Glomerular visceral epithelial cell (primary cell): Measurements from ENCODE around the gene EPHB4.
"Not testable (repeated sequence)": the region's sequence is repeated elsewhere in the genome, so short reads cannot be mapped to it uniquely, and the experiment has no call there.

ENCODE experiments used
- DNase-seq: peaks from one replicate; pipeline ENCODE4 v3.0.0-alpha.2; 2016; ENCODE audit errors: extremely low spot score

Gene EPHB4

DNA sequence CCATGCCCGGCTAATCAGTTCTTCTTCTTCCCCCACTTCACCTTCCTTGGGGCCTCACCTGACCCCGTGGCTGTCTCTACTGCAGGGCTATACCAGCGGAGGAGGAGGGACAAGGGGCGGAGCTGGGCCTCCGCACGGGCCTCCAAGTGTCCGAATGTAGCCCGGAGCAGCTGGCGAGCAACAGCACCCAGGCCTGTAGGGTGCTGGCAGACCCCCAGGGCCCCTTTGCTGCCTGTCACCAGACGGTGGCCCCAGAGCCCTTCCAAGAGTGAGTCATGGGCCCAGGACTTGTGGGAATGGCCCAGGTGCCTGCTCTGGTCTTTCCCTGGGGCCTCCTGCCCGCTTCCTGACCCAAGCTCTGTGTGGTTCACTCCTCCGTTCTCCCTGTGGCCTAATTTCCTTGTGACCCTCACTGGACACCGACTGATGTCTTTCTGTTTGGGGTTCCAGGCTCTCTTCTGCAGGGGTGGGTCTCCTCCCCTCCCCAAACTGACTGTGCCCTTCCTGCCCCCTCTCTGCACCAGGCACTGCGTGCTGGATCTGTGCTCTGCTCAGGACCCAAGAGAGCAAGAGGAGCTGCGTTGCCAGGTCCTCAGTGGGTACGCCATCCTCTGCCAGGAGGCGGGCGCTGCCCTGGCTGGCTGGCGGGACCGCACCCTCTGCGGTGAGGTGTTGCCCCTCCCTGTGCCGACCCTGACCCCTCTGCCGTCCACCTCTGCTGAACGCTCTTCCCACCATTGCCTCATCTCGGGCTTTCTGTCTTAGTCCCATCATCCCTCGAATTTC is 35.2 kb downstream of the EPHB4 start:
- DNase-seq = no peak

DNA sequence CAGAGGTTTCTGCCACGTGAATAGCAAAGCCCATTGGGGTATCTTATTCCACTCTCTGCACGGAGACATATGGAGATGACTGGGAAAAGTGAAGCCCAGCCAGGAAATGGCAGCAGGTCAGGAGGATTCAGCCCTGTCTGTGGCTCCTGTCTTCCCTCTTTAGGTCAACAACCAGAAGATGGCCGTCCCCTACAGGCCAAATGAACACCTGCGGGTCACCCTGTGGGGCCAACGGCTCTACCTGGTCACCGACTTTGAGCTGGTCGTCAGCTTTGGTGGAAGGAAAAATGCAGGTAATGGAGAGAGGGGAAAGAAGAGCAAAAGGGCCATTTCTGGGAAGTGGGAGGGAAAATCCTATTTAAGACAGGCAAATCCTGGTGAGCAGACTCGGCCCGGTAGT is 38.3 kb downstream of the EPHB4 start:
- no peak for DNase-seq

DNA sequence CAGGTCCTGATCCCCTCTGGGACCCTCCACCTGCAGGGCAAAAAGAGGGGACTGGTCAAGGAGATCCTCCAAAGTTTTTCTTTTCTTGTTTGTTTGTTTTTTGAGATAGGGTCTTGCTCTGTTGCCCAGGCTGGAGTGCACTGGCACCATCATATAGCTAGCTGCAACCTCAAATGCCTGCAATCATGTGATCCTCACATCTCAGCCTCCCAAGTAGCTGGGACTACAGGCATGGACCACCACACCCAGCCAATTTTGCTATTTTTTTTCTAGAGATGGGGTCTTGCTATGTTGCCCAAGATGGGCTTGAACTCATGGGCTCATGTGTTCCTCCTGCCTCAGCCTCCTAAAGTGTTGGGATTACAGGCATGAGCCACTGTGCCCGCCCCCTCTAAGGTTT is 41.0 kb downstream of the EPHB4 start:
- DNase-seq = no peak

DNA sequence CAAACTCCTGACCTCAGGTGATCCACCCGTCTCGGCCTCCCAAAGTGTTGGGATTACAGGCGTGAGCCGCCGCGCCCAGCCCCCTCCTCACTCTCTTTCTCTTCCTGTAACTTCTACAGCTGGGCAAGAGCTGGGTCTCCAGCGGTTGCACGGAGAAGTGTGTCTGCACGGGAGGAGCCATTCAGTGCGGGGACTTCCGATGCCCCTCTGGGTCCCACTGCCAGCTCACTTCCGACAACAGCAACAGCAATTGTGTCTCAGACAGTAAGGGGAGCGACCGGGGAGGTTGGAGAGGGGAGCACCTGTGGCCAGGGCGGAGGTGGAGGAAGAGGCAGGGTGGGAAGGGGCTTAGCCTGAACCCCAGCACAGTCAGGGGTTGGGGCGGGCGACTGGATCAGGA is 41.4 kb downstream of the EPHB4 start:
- DNase-seq = no peak

DNA sequence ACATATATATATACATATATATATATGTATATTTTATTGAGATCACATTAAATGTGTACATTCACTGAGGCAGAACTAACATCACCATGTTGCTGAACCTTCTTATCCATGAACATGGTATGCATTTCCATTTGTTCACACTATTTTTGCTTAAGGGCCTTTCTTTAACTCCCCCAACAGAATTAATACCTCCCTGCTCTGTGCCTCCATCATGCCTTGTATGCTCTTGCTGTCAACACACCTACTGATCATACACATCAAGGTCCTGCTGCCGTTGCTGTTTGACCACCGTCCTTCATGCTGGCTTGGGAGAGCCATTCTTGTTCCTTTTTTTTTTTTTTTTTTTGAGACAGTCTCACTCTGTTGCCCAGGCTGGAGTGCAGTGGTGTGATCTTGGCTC is 43.5 kb downstream of the EPHB4 start:
- no peak for DNase-seq

DNA sequence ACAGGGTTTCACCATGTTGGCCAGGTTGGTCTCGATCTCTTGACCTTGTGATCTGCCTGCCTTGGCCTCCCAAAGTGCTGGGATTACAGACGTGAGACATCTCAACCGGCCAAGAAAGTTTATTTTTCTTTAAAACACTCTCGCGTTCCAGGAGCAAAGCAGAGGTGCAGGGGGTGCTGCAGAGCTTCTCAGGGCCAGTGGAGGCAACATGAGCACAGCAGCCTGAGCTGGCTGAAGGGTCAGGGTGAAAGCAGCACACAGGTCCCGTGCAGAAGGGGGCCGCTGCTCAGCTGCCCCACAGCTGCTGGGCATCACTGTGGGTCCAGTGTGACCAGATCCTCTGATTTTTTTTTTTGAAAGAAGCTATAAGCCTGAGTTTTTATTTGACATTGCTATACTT is 46.1 kb downstream of the EPHB4 start:
- DNase-seq = no peak

DNA sequence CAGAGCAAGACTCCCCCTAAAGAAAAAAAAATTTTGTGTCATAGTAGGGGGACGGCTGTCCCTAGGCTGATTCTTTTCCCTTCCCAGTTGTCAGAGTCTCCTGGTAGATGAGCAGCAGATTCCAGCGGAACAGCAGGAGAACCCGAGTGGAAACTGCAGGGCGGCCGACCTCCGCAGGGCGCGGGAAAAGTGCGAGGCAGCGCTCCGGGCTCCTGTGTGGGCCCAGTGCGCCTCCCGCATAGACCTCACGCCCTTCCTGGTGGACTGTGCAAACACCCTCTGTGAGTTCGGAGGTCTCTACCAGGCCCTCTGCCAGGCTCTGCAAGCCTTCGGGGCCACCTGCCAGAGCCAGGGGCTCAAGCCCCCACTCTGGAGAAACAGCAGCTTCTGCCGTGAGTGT is 48.0 kb downstream of the EPHB4 start:
- DNase-seq = no peak

DNA sequence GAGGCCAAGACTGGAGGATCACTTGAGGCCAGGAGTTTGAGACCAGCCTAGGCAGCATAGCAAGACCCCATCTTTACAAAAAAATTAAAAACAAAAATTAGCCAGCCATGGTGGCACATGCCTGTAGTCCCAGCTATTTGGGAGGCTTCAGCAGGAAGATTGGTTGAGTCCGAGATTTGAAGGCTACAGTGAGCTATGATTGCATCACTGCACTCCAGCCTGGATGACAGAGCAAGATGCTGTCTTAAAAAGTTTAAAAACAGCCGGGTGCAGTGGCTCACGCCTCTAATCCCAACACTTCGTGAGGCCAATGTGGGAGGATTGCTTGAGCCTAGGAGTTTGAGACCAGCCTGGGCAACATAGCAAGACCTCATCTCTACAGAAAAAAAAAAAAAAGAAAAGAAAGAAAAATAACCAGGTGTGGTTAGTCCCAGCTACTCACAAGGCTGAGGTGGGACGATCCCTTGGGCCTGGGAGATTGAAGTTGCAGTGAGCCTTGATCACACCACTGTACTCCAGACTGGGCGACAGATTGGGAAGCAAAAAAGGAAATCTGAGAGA is 49.2 kb downstream of the EPHB4 start:
- DNase-seq = no peak

DNA sequence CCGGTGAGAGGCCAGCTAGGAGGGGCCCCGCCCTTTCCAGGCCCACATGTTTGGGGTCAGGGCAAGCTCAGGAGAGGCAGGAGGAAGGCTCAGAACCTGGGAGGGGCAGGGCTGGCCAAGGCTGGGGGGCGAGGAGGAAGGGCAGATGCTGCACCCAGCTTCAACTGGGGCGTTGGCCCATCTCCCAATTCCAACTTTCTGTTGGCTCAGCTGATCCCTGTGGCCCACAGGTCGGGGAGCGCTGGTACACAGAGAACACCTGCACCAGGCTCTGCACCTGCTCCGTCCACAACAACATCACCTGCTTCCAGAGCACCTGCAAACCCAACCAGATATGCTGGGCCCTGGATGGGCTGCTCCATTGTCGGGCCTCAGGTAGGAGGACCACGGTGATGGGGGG is 53.8 kb downstream of the EPHB4 start:
- DNase-seq = no peak

DNA sequence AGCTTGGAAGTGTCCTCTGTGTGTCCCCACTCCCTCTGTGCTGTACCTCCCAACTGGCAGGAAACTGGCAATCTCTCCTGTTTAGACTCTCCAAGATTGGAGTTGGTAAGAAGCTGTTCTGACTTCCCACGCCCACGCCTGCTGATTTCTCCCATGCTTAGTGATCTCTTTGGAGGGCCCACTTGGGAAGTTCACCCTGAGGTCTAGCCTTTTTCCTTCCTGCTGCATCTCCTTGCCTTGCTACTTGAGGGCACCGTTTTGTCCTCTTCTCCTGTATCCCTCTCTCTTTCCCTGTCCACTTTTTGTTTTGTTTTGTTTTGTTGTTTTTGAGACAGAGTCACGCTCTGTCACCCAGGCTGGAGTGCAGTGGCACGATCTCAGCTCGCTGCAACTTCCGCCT is 58.5 kb downstream of the EPHB4 start:
- no peak for DNase-seq

DNA sequence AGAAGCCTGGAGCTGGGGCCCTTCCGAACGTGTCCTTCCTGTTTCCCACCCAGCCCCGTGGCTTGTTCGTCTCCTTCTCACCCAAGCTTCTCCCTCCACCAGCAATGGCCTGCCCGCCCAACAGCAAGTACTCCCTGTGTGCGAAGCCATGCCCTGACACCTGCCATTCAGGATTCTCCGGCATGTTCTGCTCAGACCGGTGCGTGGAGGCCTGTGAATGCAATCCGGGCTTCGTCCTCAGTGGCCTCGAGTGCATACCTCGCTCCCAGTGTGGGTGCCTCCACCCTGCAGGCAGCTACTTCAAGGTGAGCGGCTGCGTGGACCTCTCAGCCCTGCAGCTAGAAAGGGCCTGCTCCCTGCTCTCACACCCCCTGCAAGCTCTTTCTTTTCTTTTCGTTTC is 62.1 kb downstream of the EPHB4 start:
- no peak for DNase-seq

DNA sequence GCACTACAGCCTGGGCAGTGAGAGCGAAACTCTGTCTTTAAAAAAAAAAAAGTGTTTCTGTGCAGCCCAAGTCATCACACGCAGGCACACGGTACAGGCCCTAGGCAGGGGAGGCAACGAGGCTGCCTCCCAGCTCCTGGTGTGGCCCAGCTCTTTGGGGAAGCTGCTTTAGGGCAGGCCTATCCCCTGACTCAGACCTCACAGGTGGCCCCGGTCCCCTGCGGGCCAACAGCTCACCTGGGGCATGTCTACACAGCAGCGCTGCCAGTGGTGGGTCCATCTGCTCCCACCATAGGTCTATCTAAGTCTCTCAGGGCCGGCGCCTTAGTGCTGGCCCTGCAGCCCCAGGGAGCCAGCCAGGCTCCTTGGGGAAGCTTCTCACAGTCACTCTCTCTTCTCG is 62.5 kb downstream of the EPHB4 start:
- DNase-seq = no peak

DNA sequence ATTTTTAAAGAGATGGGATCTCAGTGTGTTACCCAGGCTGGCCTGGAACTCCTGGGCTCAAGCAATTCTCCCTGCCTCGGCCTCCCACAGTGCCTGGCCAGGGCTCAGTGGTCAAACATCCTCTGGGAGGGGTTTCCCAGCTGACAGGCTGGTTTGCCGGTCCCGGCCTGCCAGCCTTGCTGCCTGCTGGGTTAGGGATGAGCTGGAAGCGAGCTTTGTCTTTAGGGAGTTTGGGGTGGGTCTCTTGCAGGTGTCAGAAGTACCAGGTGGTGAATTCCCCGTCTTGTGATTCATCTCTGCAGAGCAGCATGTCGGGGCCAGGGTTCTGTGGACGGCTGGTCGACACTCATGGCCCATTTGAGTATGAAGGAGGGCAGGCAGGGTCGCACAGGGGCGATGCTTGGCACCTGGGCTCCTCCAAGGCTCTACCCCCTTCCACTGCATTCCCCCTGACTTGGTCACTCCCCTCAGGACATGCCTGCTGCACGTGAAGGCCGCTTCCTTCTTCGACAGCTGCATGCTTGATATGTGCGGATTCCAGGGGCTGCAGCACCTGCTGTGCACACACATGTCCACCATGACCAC is 63.7 kb downstream of the EPHB4 start:
- DNase-seq = no peak

DNA sequence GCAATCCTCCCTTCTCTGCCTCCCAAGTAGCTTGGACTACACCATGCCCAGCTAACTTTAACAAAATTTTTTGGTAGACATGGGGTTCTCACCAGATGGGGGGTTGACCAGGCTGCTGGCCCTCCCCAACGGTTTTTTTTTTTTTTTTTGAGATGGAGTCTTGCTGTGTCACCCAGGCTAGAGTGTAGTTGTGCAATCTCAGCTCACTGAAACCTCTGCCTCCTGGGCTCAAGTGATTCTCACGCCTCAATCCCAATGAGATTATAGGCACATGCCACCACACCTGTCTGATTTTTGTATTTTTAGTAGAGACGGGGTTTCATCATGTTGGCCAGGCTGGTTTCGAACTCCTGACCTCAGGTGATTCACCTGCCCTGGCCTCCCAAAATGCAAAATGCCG is 64.5 kb downstream of the EPHB4 start:
- not testable (repeated sequence) for DNase-seq

DNA sequence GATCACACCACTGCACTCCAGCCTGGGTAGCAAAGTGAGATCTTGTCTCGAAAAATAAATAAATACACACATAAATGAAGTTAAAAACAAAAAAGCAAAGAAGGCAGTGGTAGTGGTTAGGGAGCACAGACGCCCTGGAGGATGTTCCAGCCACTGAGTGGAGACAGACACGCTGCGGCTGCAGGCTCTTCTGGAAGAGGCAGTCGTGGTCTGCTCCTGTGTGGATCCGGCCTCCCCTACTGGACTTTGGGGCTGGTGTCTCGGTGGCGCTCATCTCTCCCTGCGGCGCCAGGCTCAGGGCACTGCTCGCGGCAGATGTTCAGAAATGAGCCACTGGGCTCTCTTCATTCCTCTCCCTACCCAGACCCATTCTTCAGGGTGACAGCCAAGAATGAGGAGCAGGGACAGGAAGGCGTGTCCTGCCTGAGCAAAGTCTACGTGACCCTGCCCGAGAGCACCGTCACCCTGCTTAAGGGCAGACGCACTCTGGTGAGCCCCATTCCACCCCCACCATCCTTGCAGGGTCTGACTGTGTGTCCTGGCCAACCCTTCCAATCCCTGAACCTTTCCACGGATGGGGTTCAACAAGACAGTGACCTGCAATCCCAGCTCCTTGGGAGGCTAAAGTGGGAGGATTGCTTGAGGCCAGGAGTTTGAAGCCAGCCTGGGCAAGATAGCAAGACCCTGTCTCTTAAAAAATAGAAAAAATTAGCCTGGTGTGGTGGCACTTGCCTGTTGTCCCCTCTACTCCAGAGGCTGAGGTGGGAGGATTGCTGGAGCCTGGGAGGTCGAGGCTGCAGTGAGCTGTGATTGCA is 67.8 kb downstream of the EPHB4 start:
- no peak for DNase-seq

DNA sequence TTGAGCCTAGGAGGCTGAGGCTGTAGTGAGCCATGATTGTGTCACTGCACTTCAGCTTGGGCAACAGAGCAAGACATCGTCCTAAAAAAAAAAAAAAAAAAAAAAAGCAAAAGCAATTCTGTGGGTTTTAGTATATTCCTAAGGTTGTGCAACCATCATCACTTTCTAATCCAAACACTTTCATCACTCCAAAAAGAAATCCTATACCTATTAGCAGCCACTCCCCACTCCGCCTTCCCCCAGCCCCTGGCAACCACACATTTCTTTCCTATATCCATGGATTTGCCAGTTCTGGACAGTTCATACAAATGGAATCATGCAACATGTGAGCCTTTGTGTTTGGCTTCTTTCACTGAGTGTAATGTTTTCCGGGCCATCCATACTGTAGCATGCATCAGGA is 73.6 kb downstream of the EPHB4 start:
- no peak for DNase-seq

DNA sequence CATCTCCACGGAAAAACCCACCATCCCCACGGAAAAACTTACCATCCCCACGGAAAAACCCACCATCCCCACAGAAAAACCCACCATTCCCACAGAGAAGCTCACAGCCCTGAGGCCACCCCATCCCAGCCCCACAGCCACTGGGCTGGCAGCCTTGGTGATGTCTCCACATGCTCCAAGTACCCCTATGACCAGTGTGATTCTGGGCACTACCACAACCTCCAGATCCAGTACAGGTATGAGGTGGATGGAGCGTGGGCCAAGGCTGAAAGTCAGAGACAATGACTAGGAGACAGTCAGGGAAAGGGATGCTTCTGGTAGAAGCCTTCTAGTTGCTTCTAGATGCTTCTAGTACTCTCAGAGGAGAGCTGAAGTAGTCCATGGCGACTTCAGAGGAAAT is 74.3 kb downstream of the EPHB4 start:
- DNase-seq = no peak
